ENCODE data around the gene OR52K2. TPM values are rescaled to one million over a fixed set of nuclear protein-coding genes. Genes with fewer than 3 reads are reported as not detected.
"Not testable (repeated sequence)": the region's sequence is repeated elsewhere in the genome, so short reads cannot be mapped to it uniquely, and the experiment has no call there.

The OR52K2 gene
- total RNA-seq, 1 experiment from 2014 or later: not detected

DNA sequence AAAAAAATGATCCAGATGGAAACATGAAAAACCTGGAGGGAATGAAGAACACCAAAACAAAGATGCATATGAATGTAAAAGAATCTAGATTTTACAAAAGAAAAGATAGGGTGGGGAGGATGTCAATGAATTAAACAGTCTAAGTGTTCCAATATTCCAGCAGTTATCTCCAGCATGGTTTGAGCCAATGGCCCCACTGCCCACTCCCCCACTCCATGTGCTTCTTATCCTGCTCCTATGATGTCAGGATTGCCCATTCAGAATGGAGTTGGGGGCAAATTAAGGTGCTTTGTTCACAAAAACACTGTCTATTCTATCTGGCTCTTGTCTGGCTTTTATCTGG is 32.1 kb downstream of the OR52K2 start:
- no peak overlapping the region for H3K4me3 ChIP-seq (ENCODE audit: low read depth, low read length, poor library complexity, severe bottlenecking)
- no peaks in the 10 kb centered on the region for H3K36me3 ChIP-seq (ENCODE audit: insufficient read depth, low read length, poor library complexity, severe bottlenecking)
- ChIA-PET CTCF (no interaction called here), POLR2A (ENCODE audit: low non-redundant PET) (no interaction called here)
- TF ChIP-seq EZH2 (IDR thresholded peaks at IDR 0.05; ENCODE audit: borderline replicate concordance, low read depth, low read length, poor library complexity, severe bottlenecking): no peak
- TF ChIP-seq CTCF (conservative IDR thresholded peaks at IDR 0.05; ENCODE audit: low read depth, low read length): no peak
- DNase-seq (ENCODE audit: low spot score): no peak
- intact Hi-C loops (cut with micrococcal nuclease; ENCODE audit: unreplicated experiment): no loop called here
- no TSS peak for BruUV-seq (replicated peaks)
- no peaks in the 10 kb centered on the region for H3K4me1 ChIP-seq (ENCODE audit: insufficient read depth, low read length, poor library complexity, severe bottlenecking)
- H3K9me3 ChIP-seq (ENCODE audit: low read depth, low read length, poor library complexity, severe bottlenecking): no peaks in the 10 kb centered on the region
- no peak overlapping the region for H3K27ac ChIP-seq (ENCODE audit: low read depth, low read length, poor library complexity, severe bottlenecking)
- no peaks in the 10 kb centered on the region for H3K27me3 ChIP-seq (replicated peaks; ENCODE audit: insufficient read depth, low read depth, low read length, poor library complexity)

GRCh38 chr11:4482445-4482844 is 33.4 kb downstream of the OR52K2 start, which contains the start of gene OR52K1:
Gene OR52K1, plus strand, starts transcription at chr11:4482646. Its CDS starts 6,255 bp downstream, at chr11:4488901.
- CTCF ChIA-PET: no interaction called here
- no peaks in the 10 kb centered on the region for H3K4me1 ChIP-seq (ENCODE audit: insufficient read depth, low read length, poor library complexity, severe bottlenecking)
- H3K36me3 ChIP-seq (ENCODE audit: insufficient read depth, low read length, poor library complexity, severe bottlenecking): no peaks in the 10 kb centered on the region
- DNase-seq (ENCODE audit: low spot score): no peak
- no peak for TF ChIP-seq CTCF (conservative IDR thresholded peaks at IDR 0.05; ENCODE audit: low read depth, low read length)
- TF ChIP-seq EZH2 (IDR thresholded peaks at IDR 0.05; ENCODE audit: borderline replicate concordance, low read depth, low read length, poor library complexity, severe bottlenecking): no peak
- POLR2A ChIA-PET (ENCODE audit: low non-redundant PET): no interaction called here
- no TSS peak for BruUV-seq (replicated peaks)
- H3K27me3 ChIP-seq (replicated peaks; ENCODE audit: insufficient read depth, low read depth, low read length, poor library complexity): peaks cover 9% of the 10 kb centered on the region
- H3K9me3 ChIP-seq (ENCODE audit: low read depth, low read length, poor library complexity, severe bottlenecking): no peaks in the 10 kb centered on the region
- intact Hi-C loops (cut with micrococcal nuclease; ENCODE audit: unreplicated experiment): no loop called here
- no peak within 1 kb of the TSS for H3K4me3 ChIP-seq (ENCODE audit: low read depth, low read length, poor library complexity, severe bottlenecking)
- no peak within 1 kb of the TSS for H3K27ac ChIP-seq (ENCODE audit: low read depth, low read length, poor library complexity, severe bottlenecking)

DNA sequence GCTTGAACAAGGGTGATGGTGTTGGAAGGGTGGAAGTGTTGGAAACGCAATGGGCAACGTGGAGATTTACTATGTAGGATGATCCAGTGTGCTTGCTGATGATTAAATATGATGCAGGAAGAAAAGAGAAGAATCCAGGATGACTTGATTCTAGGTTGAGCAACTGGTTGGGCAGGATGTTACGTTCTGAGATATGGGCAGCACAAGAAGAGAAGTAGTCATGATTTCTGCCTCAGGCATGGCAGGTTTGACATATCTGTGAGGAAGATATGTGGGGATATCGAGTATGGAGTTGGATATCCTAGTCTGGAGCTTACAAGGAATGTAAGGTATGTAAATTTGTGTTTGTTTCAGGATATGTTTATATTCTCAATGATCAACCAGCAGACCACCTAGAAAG is 35.2 kb downstream of the OR52K2 start:
- Histone ChIP-seq H3K27ac (ENCODE audit: low read depth, low read length, poor library complexity, severe bottlenecking) (no peak overlapping the region), H3K36me3 (ENCODE audit: insufficient read depth, low read length, poor library complexity, severe bottlenecking) (no peaks in the 10 kb centered on the region), H3K4me3 (ENCODE audit: low read depth, low read length, poor library complexity, severe bottlenecking) (no peak overlapping the region), H3K27me3 (replicated peaks; ENCODE audit: insufficient read depth, low read depth, low read length, poor library complexity) (peaks cover 9% of the 10 kb centered on the region), H3K4me1 (ENCODE audit: insufficient read depth, low read length, poor library complexity, severe bottlenecking) (no peaks in the 10 kb centered on the region), H3K9me3 (ENCODE audit: low read depth, low read length, poor library complexity, severe bottlenecking) (no peaks in the 10 kb centered on the region)
- no peak for TF ChIP-seq CTCF (conservative IDR thresholded peaks at IDR 0.05; ENCODE audit: low read depth, low read length)
- TF ChIP-seq EZH2 (IDR thresholded peaks at IDR 0.05; ENCODE audit: borderline replicate concordance, low read depth, low read length, poor library complexity, severe bottlenecking): no peak
- ChIA-PET POLR2A (ENCODE audit: low non-redundant PET) (no interaction called here), CTCF (no interaction called here)
- intact Hi-C loops (cut with micrococcal nuclease; ENCODE audit: unreplicated experiment): no loop called here
- no TSS peak for BruUV-seq (replicated peaks)
- DNase-seq (ENCODE audit: low spot score): no peak

- H3K9me3 ChIP-seq (ENCODE audit: low read depth, low read length, poor library complexity, severe bottlenecking); CTCF ChIA-PET; intact Hi-C loops (cut with micrococcal nuclease; ENCODE audit: unreplicated experiment); POLR2A ChIA-PET (ENCODE audit: low non-redundant PET); DNase-seq (ENCODE audit: low spot score); H3K4me1 ChIP-seq (ENCODE audit: insufficient read depth, low read length, poor library complexity, severe bottlenecking); BruUV-seq (replicated peaks); H3K4me3 ChIP-seq (ENCODE audit: low read depth, low read length, poor library complexity, severe bottlenecking); H3K27ac ChIP-seq (ENCODE audit: low read depth, low read length, poor library complexity, severe bottlenecking); H3K36me3 ChIP-seq (ENCODE audit: insufficient read depth, low read length, poor library complexity, severe bottlenecking): not testable (repeated sequence)
- H3K27me3 ChIP-seq (replicated peaks; ENCODE audit: insufficient read depth, low read depth, low read length, poor library complexity): peaks cover 33% of the 10 kb centered on the region
Observed at GRCh38 chr11:4491405-4491804, 42.3 kb downstream of the OR52K2 start.
